HG03135 (cell line): ENCODE data around the gene CAMTA1.

Experiments used
- ATAC-seq: cut with Tn5 transposase; IDR thresholded peaks from one replicate; pipeline ENCODE4 v1.9.1; 2021; ENCODE audit warnings: mild to moderate bottlenecking, moderate library complexity; ENCODE audit not compliant: unreplicated experiment

Gene CAMTA1

GRCh38 chr1:6969762-6970161, 184.5 kb downstream of the CAMTA1 start:
- no peak for ATAC-seq

- ATAC-seq: no peak
Measured at GRCh38 chr1:6970221-6970620, 185.0 kb downstream of the CAMTA1 start.

- no peak for ATAC-seq
Measured at GRCh38 chr1:6971048-6971447, 185.8 kb downstream of the CAMTA1 start.

DNA sequence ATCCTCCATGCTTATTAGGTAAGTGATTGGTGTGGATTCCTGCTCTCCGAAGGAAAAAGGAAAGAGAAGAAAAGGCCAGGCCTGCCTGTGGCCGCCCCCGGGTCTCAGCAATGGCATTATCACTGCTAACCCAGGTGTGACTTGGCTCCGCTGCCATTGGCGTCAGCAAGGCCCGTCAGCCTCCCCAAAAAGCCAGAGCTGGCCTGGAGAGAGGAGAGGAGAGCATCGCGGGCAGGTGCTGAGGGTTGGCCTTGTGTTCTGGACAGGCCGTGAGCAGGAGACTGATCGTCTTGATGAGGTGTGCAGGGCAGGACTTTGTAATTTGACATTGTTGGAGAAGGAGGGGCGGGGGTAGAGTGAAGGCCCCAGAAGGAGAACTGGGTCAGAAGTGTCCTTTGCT, 186.4 kb downstream of the CAMTA1 start:
- no peak for ATAC-seq

DNA sequence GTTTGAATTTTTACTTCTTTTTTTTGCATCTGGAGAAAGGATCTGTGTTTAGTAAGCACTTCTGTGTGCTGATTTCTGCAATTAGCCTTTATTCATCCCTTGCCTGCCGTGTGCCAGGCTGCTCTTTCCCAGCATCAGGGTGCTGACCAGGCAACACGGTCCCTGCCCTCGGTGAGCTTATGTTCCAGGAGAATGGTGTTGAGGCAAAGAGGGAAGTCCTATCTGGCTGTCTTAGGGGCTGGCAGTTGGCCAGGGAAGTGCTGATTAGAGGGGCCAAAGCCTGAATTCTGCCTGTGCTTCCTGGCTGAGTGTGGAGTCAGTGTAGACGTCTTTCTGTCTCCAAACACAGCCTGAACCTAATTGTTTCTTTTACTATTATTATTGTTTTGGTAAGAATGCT, 187.1 kb downstream of the CAMTA1 start:
- ATAC-seq: no peak

GRCh38 chr1:6975331-6976043, 190.2 kb downstream of the CAMTA1 start:
- ATAC-seq: no peak

DNA sequence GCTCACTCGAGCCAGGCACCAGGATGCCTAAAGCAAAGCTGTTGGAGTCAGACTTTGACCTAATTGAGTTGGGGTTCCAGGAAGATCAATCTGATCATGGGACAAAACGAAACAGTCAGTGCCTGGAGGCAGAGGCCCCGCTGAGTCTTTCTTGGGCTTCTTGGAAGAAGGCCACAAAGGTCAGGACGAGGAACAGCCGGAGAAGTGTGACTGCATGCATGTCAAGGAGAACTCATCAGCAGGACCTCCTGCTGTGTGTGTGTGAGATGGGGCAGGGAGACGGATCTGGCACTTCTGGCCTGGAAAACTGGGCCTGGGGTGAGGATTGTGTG, 190.8 kb downstream of the CAMTA1 start:
- no peak for ATAC-seq

DNA sequence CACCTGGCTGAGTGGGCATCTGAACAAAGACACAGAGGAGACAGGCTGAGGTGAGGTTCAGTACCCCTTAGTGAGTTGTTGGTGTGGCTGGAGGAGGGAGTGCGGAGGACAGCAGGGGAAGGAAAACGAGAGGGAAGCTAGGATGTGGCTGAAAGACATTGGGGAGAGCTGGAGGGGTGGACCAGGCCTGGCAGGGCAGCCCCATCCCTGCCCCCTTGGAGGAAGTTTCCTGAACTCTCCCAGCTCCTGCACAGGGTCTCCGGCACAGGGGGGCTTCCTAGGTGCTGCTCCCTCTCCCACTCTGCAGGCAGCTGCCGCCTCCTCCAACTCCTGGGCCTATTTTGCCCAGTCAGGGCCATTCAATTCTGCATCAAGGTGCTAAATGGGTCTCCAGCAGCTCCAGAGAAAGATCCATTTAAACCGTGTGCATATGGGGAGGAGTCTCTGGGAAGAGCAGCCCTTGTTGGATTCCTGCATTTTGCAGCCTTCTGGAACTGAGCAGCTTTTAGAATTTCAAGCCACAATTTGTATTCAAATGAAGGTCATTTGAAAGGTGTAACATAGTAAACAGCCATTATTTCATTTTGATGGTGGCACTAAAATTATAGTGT, 193.9 kb downstream of the CAMTA1 start:
- no peak for ATAC-seq

- no peak for ATAC-seq
Measured at GRCh38 chr1:6981595-6981994, 196.3 kb downstream of the CAMTA1 start.

GRCh38 chr1:6982443-6982842, 197.2 kb downstream of the CAMTA1 start:
- ATAC-seq: no peak

GRCh38 chr1:6982860-6983259, 197.6 kb downstream of the CAMTA1 start:
- no peak for ATAC-seq

DNA sequence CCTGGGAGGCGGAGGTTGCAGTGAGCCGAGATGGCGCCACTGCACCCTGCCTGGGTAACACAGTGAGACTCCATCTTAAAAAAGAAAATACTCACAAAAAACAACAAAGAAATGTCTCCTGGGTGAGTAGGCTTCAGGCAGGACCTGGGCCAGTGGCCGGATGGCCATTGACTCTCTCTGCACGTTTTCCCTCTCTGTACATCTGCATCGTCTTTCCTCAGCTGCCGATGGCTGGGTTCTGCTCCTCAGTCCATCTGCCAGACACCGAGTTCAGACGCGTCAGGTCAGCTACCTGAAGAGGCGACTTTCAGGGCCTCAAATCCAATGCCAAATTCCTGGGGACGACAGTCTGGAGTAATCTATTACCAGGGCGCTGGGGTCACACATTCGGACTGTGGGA, 199.3 kb downstream of the CAMTA1 start:
- ATAC-seq: no peak

DNA sequence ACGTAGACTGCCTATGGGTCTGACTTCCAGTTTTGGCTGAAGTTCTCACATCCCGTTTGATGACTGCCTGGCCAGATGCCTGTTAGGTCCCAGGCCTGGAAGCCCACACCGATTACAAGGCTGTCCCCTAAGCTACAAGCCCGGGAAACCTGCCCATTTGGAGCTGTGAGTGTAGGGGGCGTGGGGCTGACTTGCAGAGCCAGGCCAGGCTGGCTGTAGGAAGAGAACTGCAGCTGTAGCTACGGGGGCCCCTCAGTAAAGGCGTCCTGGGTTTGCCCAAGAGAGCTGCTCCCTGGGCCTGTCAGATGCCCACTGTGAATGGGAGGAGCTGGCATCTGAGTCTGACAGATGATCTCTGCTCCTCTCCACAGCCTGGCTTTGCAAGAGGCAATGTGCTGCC, 199.7 kb downstream of the CAMTA1 start:
- ATAC-seq: no peak

- no peak for ATAC-seq
Measured at GRCh38 chr1:6985549-6986276, 200.5 kb downstream of the CAMTA1 start.

- no peak for ATAC-seq
Measured at GRCh38 chr1:6986281-6986680, 201.0 kb downstream of the CAMTA1 start.

- no peak for ATAC-seq
Measured at GRCh38 chr1:6987940-6988339, 202.7 kb downstream of the CAMTA1 start.

- no peak for ATAC-seq
Measured at GRCh38 chr1:6988796-6989195, 203.5 kb downstream of the CAMTA1 start.

DNA sequence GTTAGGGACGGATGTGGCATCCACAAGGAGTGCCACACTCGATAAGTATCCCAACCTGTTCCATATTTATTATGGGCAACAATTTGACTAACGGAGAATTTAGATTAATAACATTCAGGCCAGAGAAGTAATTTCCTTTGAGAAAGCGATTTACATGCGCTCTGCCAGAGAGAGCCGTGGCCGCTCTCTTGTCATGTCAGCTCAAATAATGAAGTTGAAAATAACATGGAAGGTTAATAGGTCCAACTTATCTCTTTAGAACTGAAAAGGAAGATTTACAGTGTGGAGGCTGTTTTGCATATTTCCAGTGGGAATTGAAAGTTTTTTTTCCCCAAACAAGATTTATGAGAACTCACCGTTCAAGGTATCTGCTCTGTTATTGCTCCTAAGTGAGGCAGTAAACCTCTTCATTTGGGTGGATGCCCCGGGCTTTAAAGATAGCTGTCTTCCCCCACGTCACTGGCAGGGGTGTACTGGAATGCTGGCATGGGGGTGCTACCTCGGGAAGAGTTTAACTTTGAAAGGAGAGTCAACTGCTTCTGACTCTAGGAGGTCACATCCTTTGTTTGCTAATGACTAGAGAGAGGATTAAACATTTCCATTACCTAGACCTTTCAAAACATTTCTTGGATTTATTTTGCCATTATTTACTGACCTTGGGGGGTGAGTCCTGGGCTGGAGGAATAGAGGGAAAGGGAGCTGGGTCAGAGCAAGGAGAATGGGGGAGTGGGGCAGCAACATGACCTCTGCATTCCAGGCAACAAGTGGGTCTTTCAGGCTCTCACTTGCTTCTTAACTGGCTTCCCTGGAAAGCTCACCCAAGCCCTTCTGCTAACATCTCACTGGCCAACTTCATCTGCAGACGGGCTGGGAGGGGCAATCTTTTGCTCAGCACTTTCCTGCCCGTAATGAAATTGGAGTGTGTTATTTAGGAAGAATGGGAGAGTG, 204.2 kb downstream of the CAMTA1 start:
- ATAC-seq: no peak

GRCh38 chr1:6991266-6991665, 206.0 kb downstream of the CAMTA1 start:
- ATAC-seq: no peak

DNA sequence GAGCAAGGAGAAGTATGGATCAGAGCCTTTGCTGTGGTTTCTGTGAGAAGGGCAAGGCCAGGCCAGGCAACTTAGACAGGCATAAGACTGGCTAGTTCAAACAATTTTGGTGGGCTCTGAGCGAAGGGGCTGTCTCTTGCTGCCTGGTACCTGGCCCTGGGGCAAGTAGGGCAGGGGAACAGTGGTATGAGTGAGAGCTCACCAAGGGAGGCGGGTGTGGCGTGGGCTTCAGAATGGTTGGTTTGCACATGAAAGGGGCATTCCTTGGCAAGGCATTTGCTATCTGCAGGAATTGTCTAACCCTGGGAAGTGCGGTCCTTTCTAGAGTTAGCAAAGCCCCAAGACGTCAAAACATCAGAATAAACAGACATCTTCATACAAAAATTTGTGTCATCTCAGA, 210.5 kb downstream of the CAMTA1 start:
- ATAC-seq: no peak

GRCh38 chr1:6996371-6996770, 211.1 kb downstream of the CAMTA1 start:
- ATAC-seq: no peak
